Measurements from ENCODE around the gene SP3.

- no peak for TF ChIP-seq CTCF (IDR thresholded peaks at IDR 0.05)
- TF ChIP-seq REST (IDR thresholded peaks at IDR 0.05; ENCODE audit: insufficient read depth in 1 of 2, low read depth in 2 of 2, low read length in 1 of 2), result no peak
Measured at GRCh38 chr2:173903601-173904394, 61.4 kb downstream of the SP3 start.

Data from Panc1 (cell line).